ENCODE measurements around the gene ITGAV.

ITGAV gene

GRCh38 chr2:186670831-186671230, 81.0 kb downstream of the ITGAV start:
- DNase-seq, result no peak

GRCh38 chr2:186675380-186675779, 85.5 kb downstream of the ITGAV start:
- no peak for DNase-seq

GRCh38 chr2:186683341-186683740, 93.5 kb downstream of the ITGAV start:
- no peak for DNase-seq

GRCh38 chr2:186687807-186688211, 98.0 kb downstream of the ITGAV start:
- DNase-seq, result peak in 1 of 2 donors; percentile 21

- no peak for DNase-seq
These were observed 99.0 kb downstream of the ITGAV start for GRCh38 chr2:186688813-186689212.

GRCh38 chr2:186690786-186691185, 100.9 kb downstream of the ITGAV start:
- DNase-seq, result no peak

GRCh38 chr2:186691231-186691630, 101.4 kb downstream of the ITGAV start:
- DNase-seq, result no peak

- DNase-seq, result no peak
These were observed 102.0 kb downstream of the ITGAV start for GRCh38 chr2:186691900-186692299.

- no peak for DNase-seq
These were observed 103.6 kb downstream of the ITGAV start for GRCh38 chr2:186693446-186693832.

- no peak for DNase-seq
These were observed 105.4 kb downstream of the ITGAV start for GRCh38 chr2:186695081-186695756.

- no peak for DNase-seq
These were observed 106.4 kb downstream of the ITGAV start for GRCh38 chr2:186696290-186696689.

GRCh38 chr2:186696804-186697203, 106.9 kb downstream of the ITGAV start:
- no peak for DNase-seq

- no peak for DNase-seq
These were observed 107.7 kb downstream of the ITGAV start for GRCh38 chr2:186697536-186697935.

- no peak for DNase-seq
These were observed 109.9 kb downstream of the ITGAV start for GRCh38 chr2:186699742-186700141.

- DNase-seq, result no peak
These were observed 112.2 kb downstream of the ITGAV start for GRCh38 chr2:186702006-186702405.

- no peak for DNase-seq
These were observed 112.6 kb downstream of the ITGAV start for GRCh38 chr2:186702501-186702900.

- DNase-seq, result no peak
These were observed 115.0 kb downstream of the ITGAV start for GRCh38 chr2:186704897-186705296.

GRCh38 chr2:186709529-186710450, 119.9 kb downstream of the ITGAV start:
- no peak for DNase-seq

GRCh38 chr2:186713691-186714090, 123.8 kb downstream of the ITGAV start:
- no peak for DNase-seq

- DNase-seq, result no peak
These were observed 124.8 kb downstream of the ITGAV start for GRCh38 chr2:186714611-186715010.

GRCh38 chr2:186716004-186716403, 126.1 kb downstream of the ITGAV start:
- no peak for DNase-seq

GRCh38 chr2:186716899-186717298, 127.0 kb downstream of the ITGAV start:
- no peak for DNase-seq

GRCh38 chr2:186717320-186718007, 127.6 kb downstream of the ITGAV start:
- DNase-seq, result no peak
